ENCODE data around the gene FAM135A. TPM values are rescaled to one million over a fixed set of nuclear protein-coding genes. Genes with fewer than 3 reads are reported as not detected.

Gene FAM135A
- total and polyA plus RNA-seq, 12 donors: 4.8 to 18.0 (median 12.8) TPM

DNA sequence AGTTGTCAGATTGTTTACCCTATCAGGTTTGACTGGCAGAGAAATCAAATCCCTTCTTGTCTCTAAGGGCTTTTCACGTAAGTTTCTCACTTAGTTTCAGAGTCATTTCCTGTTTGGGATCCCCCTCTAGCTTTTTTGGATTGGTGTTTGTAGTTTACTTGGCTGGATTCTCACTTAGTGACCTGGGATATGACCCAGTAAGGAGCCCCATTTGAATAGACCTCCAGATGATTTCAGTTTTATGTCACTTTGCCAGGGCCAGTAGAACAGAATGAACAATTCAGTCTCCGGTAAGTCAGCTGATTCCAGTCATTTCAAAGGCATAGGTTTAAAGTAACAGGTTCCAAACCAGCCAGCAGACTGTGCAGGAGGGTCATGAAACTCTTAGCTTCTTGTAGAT lies 8.2 kb downstream of the FAM135A start:
- Histone ChIP-seq H3K27me3 (no peaks in the 10 kb centered on the region), H3K36me3 (peaks cover 0 to 52% (median 7%) of the 10 kb centered on the region in 9 donors), H3K4me1 (peaks cover 0 to 28% (median 10%) of the 10 kb centered on the region in 9 donors), H3K9me3 (no peaks in the 10 kb centered on the region), H3K27ac (peak overlapping the region in 1 of 10 donors; percentile 28), H3K4me3 (no peak overlapping the region)
- ATAC-seq (peak in 2 of 8 donors; percentile 22 to 31), DNase-seq (no peak)
- intact Hi-C loops (cut with DNase I): no loop called here
- no peak for TF ChIP-seq CTCF (IDR thresholded peaks at IDR 0.05)
- WGBS, 2 donors: 33 to 52% methylated on average over 2 of the region's 2 CpGs

DNA sequence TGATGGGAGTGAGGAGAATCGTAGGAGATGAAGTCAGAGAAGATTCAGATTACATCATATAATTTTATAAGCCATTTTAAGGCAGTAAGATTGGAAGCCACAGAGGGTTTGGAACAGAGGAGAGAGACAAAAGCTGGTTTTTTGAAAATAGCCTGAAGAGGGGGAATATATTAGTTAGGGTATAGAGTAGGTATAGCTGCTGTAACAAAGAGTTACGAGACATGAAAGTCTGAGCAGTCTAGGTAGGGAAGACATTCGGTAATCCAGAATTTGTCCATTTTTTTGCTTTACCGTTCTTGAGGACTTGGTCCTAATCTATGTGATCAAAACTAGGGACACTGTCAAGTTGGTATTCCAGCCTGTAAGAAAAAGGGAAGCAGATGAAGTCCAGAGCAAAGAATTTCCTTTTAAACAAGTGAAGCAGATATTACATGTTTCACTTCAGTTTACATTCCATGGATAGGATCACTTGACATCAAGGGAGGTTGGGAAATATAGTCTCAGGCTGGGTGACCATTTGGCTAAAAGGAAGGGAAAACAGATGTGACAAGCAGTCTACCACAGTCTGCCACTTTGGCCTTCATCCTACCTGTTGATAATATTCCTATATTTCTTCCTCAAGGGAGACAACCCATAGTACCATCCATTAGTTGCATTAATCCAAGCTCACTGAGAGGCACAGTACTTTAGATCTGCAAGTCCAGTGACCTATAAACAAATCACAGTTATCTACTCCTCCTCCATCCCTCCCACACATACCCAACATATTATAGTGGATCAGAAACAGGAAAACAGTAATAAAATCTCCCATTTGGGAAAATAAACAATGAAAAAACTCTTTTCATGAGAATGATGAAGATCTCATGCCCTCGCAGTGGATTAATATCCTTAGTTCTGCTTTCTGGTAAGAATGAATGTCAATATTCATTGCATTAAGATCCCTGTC lies 10.2 kb downstream of the FAM135A start:
- H3K4me1 ChIP-seq: peaks cover 0 to 28% (median 10%) of the 10 kb centered on the region in 9 donors
- intact Hi-C loops (cut with DNase I): no loop called here
- no peak overlapping the region for H3K27ac ChIP-seq
- no peak for TF ChIP-seq CTCF (IDR thresholded peaks at IDR 0.05)
- ATAC-seq (no peak), DNase-seq (no peak)
- H3K9me3 ChIP-seq: no peaks in the 10 kb centered on the region
- 91 to 94% methylated on average over 5 of the region's 5 CpGs for WGBS, 2 donors
- H3K27me3 ChIP-seq: no peaks in the 10 kb centered on the region
- H3K4me3 ChIP-seq: no peak overlapping the region
- H3K36me3 ChIP-seq: peaks cover 0 to 61% (median 6%) of the 10 kb centered on the region in 9 donors

DNA sequence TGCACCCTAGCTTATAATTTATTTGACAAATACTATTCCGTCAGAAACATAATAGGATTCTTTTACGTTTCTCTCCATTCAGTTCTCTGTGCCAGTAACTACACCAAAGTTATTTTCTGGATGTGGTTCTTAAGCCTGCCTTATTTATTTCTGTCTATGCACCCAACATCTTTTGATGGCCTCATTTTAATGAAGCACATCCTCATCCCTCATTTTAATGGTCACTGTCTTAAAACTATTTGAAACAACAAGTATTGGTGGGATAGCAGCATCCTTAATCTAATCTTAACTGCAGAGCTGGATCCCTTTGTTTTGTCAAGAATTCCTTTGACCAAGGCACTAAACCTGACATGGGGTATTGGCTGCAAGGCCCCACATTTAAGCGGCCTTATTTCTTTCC lies 11.0 kb downstream of the FAM135A start:
- Histone ChIP-seq H3K4me1 (peaks cover 0 to 28% (median 10%) of the 10 kb centered on the region in 9 donors), H3K27me3 (no peaks in the 10 kb centered on the region), H3K4me3 (no peak overlapping the region), H3K36me3 (peaks cover 0 to 61% (median 5%) of the 10 kb centered on the region in 9 donors), H3K9me3 (no peaks in the 10 kb centered on the region), H3K27ac (no peak overlapping the region)
- ATAC-seq (no peak), DNase-seq (no peak)
- intact Hi-C loops (cut with DNase I): no loop called here
- no peak for TF ChIP-seq CTCF (IDR thresholded peaks at IDR 0.05)
- WGBS, 2 donors: 95 to 98% methylated on average over 3 of the region's 3 CpGs

DNA sequence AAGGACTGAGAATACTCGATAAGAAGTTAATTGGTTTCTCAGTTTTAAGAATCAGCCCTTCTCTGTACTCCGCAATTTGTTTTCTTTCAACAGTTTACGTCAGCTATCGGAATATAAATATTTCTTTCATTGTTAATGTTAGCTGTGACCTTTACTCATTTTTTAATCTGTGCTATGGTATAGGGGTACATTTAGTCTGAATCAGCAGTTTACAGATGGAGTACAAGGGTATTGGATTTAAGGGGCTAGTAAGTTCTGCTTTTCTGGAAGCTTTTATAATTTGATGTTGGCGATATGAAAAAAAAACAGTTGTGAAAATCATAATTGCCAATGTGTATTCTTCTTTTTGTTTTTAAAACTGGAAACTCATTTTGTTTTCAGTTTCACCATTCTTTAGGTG lies 23.0 kb downstream of the FAM135A start:
- ATAC-seq (no peak), DNase-seq (no peak)
- no peak for TF ChIP-seq CTCF (IDR thresholded peaks at IDR 0.05)
- no peaks in the 10 kb centered on the region for H3K4me1 ChIP-seq
- H3K27ac ChIP-seq: no peak overlapping the region
- intact Hi-C loops (cut with DNase I): no loop called here
- peaks cover 0 to 91% (median 9%) of the 10 kb centered on the region in 9 donors for H3K36me3 ChIP-seq
- WGBS, 2 donors: 91 to 99% methylated on average over 5 of the region's 5 CpGs
- H3K9me3 ChIP-seq: peaks cover 0 to 9% (median 0%) of the 10 kb centered on the region in 11 donors
- no peaks in the 10 kb centered on the region for H3K27me3 ChIP-seq
- no peak overlapping the region for H3K4me3 ChIP-seq
